IMR-90 (cell line): ENCODE data around the gene AP3D1. TPM values are rescaled to one million over a fixed set of nuclear protein-coding genes. Genes with fewer than 3 reads are reported as not detected.

Experiments used
- ATAC-seq: fragments of 200-7000 bp; cut with Tn5 transposase; 2 replicates; pipeline ENCODE4 v1.9.1; 2020; ENCODE audit warnings: low read depth, mild to moderate bottlenecking, moderate library complexity
- BruUV-seq: library from RNA; stranded (reverse); fragments of 400-500 nt; replicated peaks from 2 replicates; lab custom pipeline; 2021; lab: Mats Ljungman, UMichigan
- CTCF ChIA-PET: fragments of 300-600 bp; formaldehyde crosslinking; extraction: SDS; loops from one replicate; lab custom pipeline; 2021; ENCODE audit warnings: antibody characterized with exemption; lab: Yijun Ruan, JAX
- POLR2A ChIA-PET: fragments of 300-600 bp; sonication (Branson Sonifier 250); formaldehyde crosslinking; loops from one replicate; lab custom pipeline; 2022; ENCODE audit warnings: antibody characterized with exemption; ENCODE audit not compliant: unreplicated experiment; lab: Charles Lee
- DNase-seq: peaks from one replicate; pipeline ENCODE4 v3.0.0; 2013
- H2AFZ ChIP-seq: replicated peaks from 2 replicates; pipeline ENCODE3; 2013; ENCODE audit warnings: low read length, mild to moderate bottlenecking; ENCODE audit not compliant: poor library complexity
- H2AK5ac ChIP-seq: 2 replicates; pipeline ENCODE4 v1.6.1; 2013; ENCODE audit warnings: low read depth, low read length, inconsistent platforms
- H2AK9ac ChIP-seq: replicated peaks from 2 replicates; pipeline ENCODE3; 2013; ENCODE audit warnings: mild to moderate bottlenecking, low read depth, low read length, moderate library complexity; ENCODE audit not compliant: poor library complexity
- H2BK120ac ChIP-seq: 2 replicates; pipeline ENCODE4 v1.6.1; 2013; ENCODE audit warnings: low read depth, low read length, inconsistent platforms
- H2BK15ac ChIP-seq: 3 replicates; pipeline ENCODE4 v1.6.1; 2013; ENCODE audit warnings: low read depth, low read length, inconsistent platforms
- H2BK20ac ChIP-seq: 2 replicates; pipeline ENCODE4 v1.6.1; 2013; ENCODE audit warnings: low read depth, mild to moderate bottlenecking, inconsistent platforms, low read length, moderate library complexity
- H2BK5ac ChIP-seq: 2 replicates; pipeline ENCODE4 v1.6.1; 2013; ENCODE audit warnings: mild to moderate bottlenecking, low read depth, low read length, inconsistent platforms; ENCODE audit not compliant: poor library complexity, severe bottlenecking
- H3K14ac ChIP-seq: replicated peaks from 2 replicates; pipeline ENCODE4 v1.6.1; 2013; ENCODE audit warnings: low read depth, low read length, inconsistent platforms
- H3K18ac ChIP-seq: 2 replicates; pipeline ENCODE4 v1.6.1; 2013; ENCODE audit warnings: low read depth, low read length, control low read depth
- H3K23ac ChIP-seq: 2 replicates; pipeline ENCODE4 v1.6.1; 2013; ENCODE audit warnings: low read depth, low read length, inconsistent platforms
- H3K27ac ChIP-seq: 2 replicates; pipeline ENCODE4 v1.5.1; 2013; ENCODE audit warnings: mild to moderate bottlenecking, control low read depth, low read length; ENCODE audit not compliant: insufficient read depth
- H3K27me3 ChIP-seq: 2 replicates; pipeline ENCODE4 v1.6.1; 2013; ENCODE audit warnings: low read length; ENCODE audit not compliant: control insufficient read depth, insufficient read depth
- H3K36me3 ChIP-seq: 2 replicates; pipeline ENCODE4 v1.6.1; 2013; ENCODE audit warnings: low read length, mixed read lengths; ENCODE audit not compliant: control insufficient read depth, insufficient read depth
- H3K4ac ChIP-seq: 2 replicates; pipeline ENCODE4 v1.6.1; 2013; ENCODE audit warnings: low read depth, low read length, inconsistent platforms
- H3K4me1 ChIP-seq: 2 replicates; pipeline ENCODE4 v1.6.1; 2013; ENCODE audit warnings: low read length, mixed read lengths; ENCODE audit not compliant: control insufficient read depth, insufficient read depth
- H3K4me2 ChIP-seq: 2 replicates; pipeline ENCODE4 v1.6.1; 2013; ENCODE audit warnings: low read depth, mild to moderate bottlenecking, control low read depth, low read length, moderate library complexity
- H3K4me3 ChIP-seq: 2 replicates; pipeline ENCODE4 v1.5.1; 2013; ENCODE audit warnings: low read depth, mild to moderate bottlenecking, control low read depth, low read length, moderate library complexity; ENCODE audit not compliant: insufficient read depth
- H3K56ac ChIP-seq: 2 replicates; pipeline ENCODE4 v1.6.1; 2013; ENCODE audit warnings: low read length, inconsistent platforms; ENCODE audit not compliant: insufficient read depth; ENCODE audit errors: extremely low read depth
- H3K79me1 ChIP-seq, 2 experiments: 2 replicates each; pipeline ENCODE4 v1.6.1; 2013; ENCODE audit warnings: low read length in 2 of 2, inconsistent platforms in 1 of 2, low read depth in 1 of 2
- H3K9ac ChIP-seq: 2 replicates; pipeline ENCODE4 v1.6.1; 2013; ENCODE audit warnings: low read depth, low read length, control low read depth
- H3K9me1 ChIP-seq: 2 replicates; pipeline ENCODE4 v1.6.1; 2013; ENCODE audit warnings: low read length, inconsistent platforms; ENCODE audit not compliant: insufficient read depth
- H3K9me3 ChIP-seq: 2 replicates; pipeline ENCODE4 v1.6.1; 2013; ENCODE audit warnings: low read length; ENCODE audit not compliant: control insufficient read depth, insufficient read depth
- H4K20me1 ChIP-seq: 2 replicates; pipeline ENCODE4 v1.6.1; 2013; ENCODE audit warnings: low read length, inconsistent platforms; ENCODE audit not compliant: insufficient read depth
- H4K5ac ChIP-seq: 2 replicates; pipeline ENCODE4 v1.6.1; 2013; ENCODE audit warnings: mild to moderate bottlenecking, low read depth, low read length, control low read depth
- H4K8ac ChIP-seq, 2 experiments: 2 replicates each; pipeline ENCODE4 v1.6.1; 2013; ENCODE audit warnings: low read depth in 2 of 2, low read length in 2 of 2, control low read depth in 1 of 2, inconsistent platforms in 1 of 2
- H4K91ac ChIP-seq: 2 replicates; pipeline ENCODE4 v1.6.1; 2013; ENCODE audit warnings: low read depth, low read length, inconsistent platforms; ENCODE audit not compliant: insufficient read depth
- BHLHE40 ChIP-seq: fragments of 150-350 bp; IDR thresholded peaks from 2 replicates; pipeline ENCODE4 v1.6.1; 2016; ENCODE audit warnings: mild to moderate bottlenecking, low read depth, low read length
- CEBPB ChIP-seq: IDR thresholded peaks from 2 replicates; pipeline ENCODE4 v1.6.1; 2012; ENCODE audit warnings: low read depth, low read length, improper control_type of control experiment
- RAD21 ChIP-seq: IDR thresholded peaks from 2 replicates; pipeline ENCODE4 v1.6.1; 2012; ENCODE audit warnings: low read length, improper control_type of control experiment
- RCOR1 ChIP-seq: IDR thresholded peaks from 2 replicates; pipeline ENCODE4 v1.6.1; 2012; ENCODE audit warnings: mild to moderate bottlenecking, low read length, improper control_type of control experiment; ENCODE audit not compliant: insufficient replicate concordance
- SMC3 ChIP-seq: fragments of 150-350 bp; IDR thresholded peaks from 2 replicates; pipeline ENCODE4 v1.6.1; 2016; ENCODE audit warnings: low read depth, mild to moderate bottlenecking, antibody characterized with exemption, low read length, moderate library complexity
- WGBS, 2 experiments: methylation state at CpG; one replicate each; pipeline versions ENCODE4 v1.1.5 to v1.1.7; 2013; ENCODE audit warnings: missing lambda C conversion rate in 2 of 2; ENCODE audit not compliant: insufficient read length in 1 of 2; ENCODE audit errors: extremely low coverage in 2 of 2; 5-methylcytosine and 5-hydroxymethylcytosine counted together
- dilution Hi-C: fragments of 300-500 bp; cut with HindIII; formaldehyde crosslinking; loops from one replicate; pipeline ENCODE4 v1.14.3; 2018; ENCODE audit warnings: low sequenced_read_pairs; ENCODE audit not compliant: unreplicated experiment
- in situ Hi-C: fragments of 300-500 bp; cut with MboI; formaldehyde crosslinking; loops from 3 replicates; pipeline ENCODE4 v1.14.3; 2019; ENCODE audit warnings: low sequenced_read_pairs, inconsistent platforms, mixed read lengths
- intact Hi-C: fragments of 100-400 bp; cut with micrococcal nuclease; formaldehyde crosslinking; loops from 2 replicates; pipeline ENCODE4 v1.10.0; 2022
- polyA plus RNA-seq, 3 experiments: library from polyadenylated mRNA; depleted of rRNA; stranded (reverse); fragments of >200 nt; gene quantifications; 2 replicates each; pipeline ENCODE4 v1.2.3, GENCODE V29; 2012; ENCODE audit warnings: low replicate concordance in 1 of 3
- total RNA-seq: library from RNA; depleted of rRNA; stranded (reverse); fragments of >200 nt; gene quantifications from 2 replicates; pipeline ENCODE4 v1.2.3, GENCODE V29; 2012
- TF ChIP-seq, protein P1 (sequence below): fragments of 150-350 bp; IDR thresholded peaks from 2 replicates; pipeline ENCODE4 v1.6.1; 2017; ENCODE audit warnings: mild to moderate bottlenecking, antibody characterized with exemption, low read length, low read depth

AP3D1 gene
- total and polyA plus RNA-seq, 2 of the 4 experiments (the other 2 are of a cell fraction): 75.3 to 129 TPM

DNA sequence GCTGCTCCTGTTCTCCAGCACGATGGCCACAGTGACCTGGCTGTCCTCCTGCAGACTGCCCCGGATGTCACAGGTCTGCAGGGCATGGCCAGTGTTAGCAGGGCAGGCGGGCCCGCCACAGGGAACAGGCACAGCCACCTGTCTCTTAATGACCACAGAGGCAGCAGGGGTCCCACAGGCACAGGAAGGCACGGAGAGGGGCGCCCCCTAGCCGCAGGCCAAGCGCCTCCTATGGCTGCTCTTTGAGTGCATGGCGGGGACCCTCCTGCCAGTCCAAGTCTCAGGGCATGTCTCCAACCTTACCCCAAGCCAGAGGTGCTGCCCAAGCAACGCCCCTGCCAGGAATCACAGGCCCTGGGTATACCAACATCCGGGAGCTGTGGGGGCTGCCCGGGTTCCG, 40.5 kb downstream of the AP3D1 start:
- H2BK15ac ChIP-seq: no peak overlapping the region
- dilution Hi-C loops: no loop called here
- H4K20me1 ChIP-seq: peaks cover 10% of the 10 kb centered on the region
- no peak overlapping the region for H4K5ac ChIP-seq
- no peaks in the 10 kb centered on the region for H3K27me3 ChIP-seq
- no peaks in the 10 kb centered on the region for H3K4me1 ChIP-seq
- no peak overlapping the region for H2AK9ac ChIP-seq
- no peak overlapping the region for H3K27ac ChIP-seq
- CTCF ChIA-PET: no interaction called here
- BruUV-seq: no TSS peak
- no peak for DNase-seq
- peaks cover 93% of the 10 kb centered on the region for H3K36me3 ChIP-seq
- no peak overlapping the region for H3K18ac ChIP-seq
- H4K8ac ChIP-seq: no peak overlapping the region
- H3K4me3 ChIP-seq: no peak overlapping the region
- peaks cover 4 to 19% of the 10 kb centered on the region in 2 experiments for H3K79me1 ChIP-seq
- H2AK5ac ChIP-seq: no peak overlapping the region
- POLR2A ChIA-PET: no interaction called here
- H2BK5ac ChIP-seq: no peak overlapping the region
- WGBS, 2 experiments: 93% methylated on average over 5 of the region's 13 CpGs; no CpG with 5 or more reads in 1 of the 2 experiments
- no peaks in the 10 kb centered on the region for H3K9me1 ChIP-seq
- H3K9ac ChIP-seq: no peak overlapping the region
- H3K23ac ChIP-seq: no peak overlapping the region
- no peak overlapping the region for H2AFZ ChIP-seq
- no peak for TF ChIP-seq RAD21
- TF ChIP-seq SMC3: no peak
- TF ChIP-seq CEBPB: no peak
- TF ChIP-seq, protein P1, sequence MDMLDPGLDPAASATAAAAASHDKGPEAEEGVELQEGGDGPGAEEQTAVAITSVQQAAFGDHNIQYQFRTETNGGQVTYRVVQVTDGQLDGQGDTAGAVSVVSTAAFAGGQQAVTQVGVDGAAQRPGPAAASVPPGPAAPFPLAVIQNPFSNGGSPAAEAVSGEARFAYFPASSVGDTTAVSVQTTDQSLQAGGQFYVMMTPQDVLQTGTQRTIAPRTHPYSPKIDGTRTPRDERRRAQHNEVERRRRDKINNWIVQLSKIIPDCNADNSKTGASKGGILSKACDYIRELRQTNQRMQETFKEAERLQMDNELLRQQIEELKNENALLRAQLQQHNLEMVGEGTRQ: no peak
- TF ChIP-seq BHLHE40: no peak
- TF ChIP-seq RCOR1: no peak
- H3K9me3 ChIP-seq: no peaks in the 10 kb centered on the region
- intact Hi-C loops: no loop called here
- in situ Hi-C loops: no loop called here
- no peak overlapping the region for H3K4me2 ChIP-seq
- H3K4ac ChIP-seq: no peak overlapping the region
- no peak overlapping the region for H2BK20ac ChIP-seq
- no peak overlapping the region for H2BK120ac ChIP-seq
- no peak overlapping the region for H4K91ac ChIP-seq
- no peak for ATAC-seq
- H3K14ac ChIP-seq: no peak overlapping the region
- no peak overlapping the region for H3K56ac ChIP-seq
